22Rv1 (cell line): Measurements from ENCODE around the gene WWOX.

Source experiments
- CTCF ChIP-seq: fragments of 450-650 bp; IDR thresholded peaks from 2 replicates; pipeline ENCODE4 v1.5.1; 2017; ENCODE audit warnings: mild to moderate bottlenecking
- ZFX ChIP-seq: fragments of 450-650 bp; IDR thresholded peaks from 2 replicates; pipeline ENCODE4 v1.6.1; 2017; ENCODE audit warnings: antibody characterized with exemption, borderline replicate concordance

GRCh38 chr16:78630102-78630501, 530.6 kb downstream of the WWOX start:
- TF ChIP-seq CTCF (no peak), ZFX (no peak)
